ENCODE data around the gene RABGAP1L. TPM values are rescaled to one million over a fixed set of nuclear protein-coding genes. Genes with fewer than 3 reads are reported as not detected.
"Not testable (repeated sequence)": the region's sequence is repeated elsewhere in the genome, so short reads cannot be mapped to it uniquely, and the experiment has no call there.

The RABGAP1L gene
- total RNA-seq, 4 donors from 2014 or later, result 170 to 282 (median 182) TPM

GRCh38 chr1:174809755-174810280 lies 650.5 kb downstream of the RABGAP1L start:
- Histone ChIP-seq H3K36me3 (no peaks in the 10 kb centered on the region), H3K9me3 (no peaks in the 10 kb centered on the region), H3K4me3 (no peak overlapping the region), H3K27me3 (no peaks in the 10 kb centered on the region), H3K27ac (no peak overlapping the region), H3K4me1 (no peaks in the 10 kb centered on the region)
- TF ChIP-seq CTCF (IDR thresholded peaks at IDR 0.05), result no peak
- no peak for TF ChIP-seq POLR2A (IDR thresholded peaks at IDR 0.05)
- DNase-seq, result no peak

GRCh38 chr1:174812016-174812415 lies 652.7 kb downstream of the RABGAP1L start:
- Histone ChIP-seq H3K4me3 (no peak overlapping the region), H3K27me3 (no peaks in the 10 kb centered on the region), H3K4me1 (no peaks in the 10 kb centered on the region), H3K9me3 (no peaks in the 10 kb centered on the region), H3K36me3 (no peaks in the 10 kb centered on the region), H3K27ac (no peak overlapping the region)
- TF ChIP-seq POLR2A (IDR thresholded peaks at IDR 0.05) (no peak), CTCF (IDR thresholded peaks at IDR 0.05) (no peak)
- no peak for DNase-seq

- no peaks in the 10 kb centered on the region for H3K9me3 ChIP-seq
- no peak overlapping the region for H3K4me3 ChIP-seq
- no peak for TF ChIP-seq POLR2A (IDR thresholded peaks at IDR 0.05)
- no peak for TF ChIP-seq CTCF (IDR thresholded peaks at IDR 0.05)
- no peaks in the 10 kb centered on the region for H3K27me3 ChIP-seq
- DNase-seq, result no peak
- H3K4me1 ChIP-seq, result no peaks in the 10 kb centered on the region
- H3K36me3 ChIP-seq, result no peaks in the 10 kb centered on the region
- no peak overlapping the region for H3K27ac ChIP-seq
Measured at GRCh38 chr1:174812656-174813055, 653.3 kb downstream of the RABGAP1L start.

- Histone ChIP-seq H3K27ac (no peak overlapping the region), H3K27me3 (no peaks in the 10 kb centered on the region), H3K36me3 (no peaks in the 10 kb centered on the region), H3K4me3 (no peak overlapping the region), H3K9me3 (no peaks in the 10 kb centered on the region), H3K4me1 (peaks cover 0 to 5% (median 0%) of the 10 kb centered on the region in 4 donors)
- DNase-seq, result no peak
- TF ChIP-seq POLR2A (IDR thresholded peaks at IDR 0.05), result no peak
- no peak for TF ChIP-seq CTCF (IDR thresholded peaks at IDR 0.05)
Measured at GRCh38 chr1:174815036-174815435, 655.7 kb downstream of the RABGAP1L start.

- DNase-seq, result no peak
- Histone ChIP-seq H3K27me3 (no peaks in the 10 kb centered on the region), H3K9me3 (no peaks in the 10 kb centered on the region), H3K4me1 (peaks cover 0 to 5% (median 0%) of the 10 kb centered on the region in 4 donors), H3K4me3 (no peak overlapping the region), H3K36me3 (no peaks in the 10 kb centered on the region), H3K27ac (no peak overlapping the region)
- TF ChIP-seq CTCF (IDR thresholded peaks at IDR 0.05), result no peak
- TF ChIP-seq POLR2A (IDR thresholded peaks at IDR 0.05), result no peak
Measured at GRCh38 chr1:174815474-174815908, 656.2 kb downstream of the RABGAP1L start.

GRCh38 chr1:174816621-174817020 lies 657.3 kb downstream of the RABGAP1L start:
- H3K27ac ChIP-seq, H3K36me3 ChIP-seq, H3K9me3 ChIP-seq, H3K27me3 ChIP-seq, H3K4me3 ChIP-seq, DNase-seq, H3K4me1 ChIP-seq: not testable (repeated sequence)

All from Peyer's patch (tissue), 4 donors.